GM12878 (cell line): ENCODE data around the gene HTR3C. TPM values are rescaled to one million over a fixed set of nuclear protein-coding genes. Genes with fewer than 3 reads are reported as not detected.

Experiments
- ATAC-seq: fragments of 200-7000 bp; cut with Tn5 transposase; 3 replicates; pipeline ENCODE4 v1.9.1; 2020; ENCODE audit warnings: mild to moderate bottlenecking, moderate library complexity
- BruUV-seq: library from RNA; stranded (reverse); fragments of 400-500 nt; replicated peaks from 2 replicates; lab custom pipeline; 2021; lab: Mats Ljungman, UMichigan
- CTCF ChIA-PET: fragments of 300-600 bp; sonication (Branson Sonifier 250); formaldehyde crosslinking; extraction: SDS; loops from one replicate; lab custom pipeline; 2021; ENCODE audit warnings: inconsistent platforms; lab: Yijun Ruan, JAX
- POLR2A ChIA-PET: fragments of 350-600 bp; formaldehyde crosslinking; extraction: SDS; loops from one replicate; lab custom pipeline; 2021; ENCODE audit warnings: inconsistent platforms; lab: Charles Lee
- RAD21 ChIA-PET: fragments of 300-600 bp; sonication (Branson Sonifier 250); formaldehyde crosslinking; loops from one replicate; lab custom pipeline; 2023; ENCODE audit warnings: antibody characterized with exemption; ENCODE audit not compliant: unreplicated experiment; lab: Charles Lee
- SMC1A ChIA-PET: fragments of 300-600 bp; sonication (Branson Sonifier 250); formaldehyde crosslinking; loops from one replicate; lab custom pipeline; 2023; ENCODE audit not compliant: unreplicated experiment, uncharacterized antibody; lab: Charles Lee
- DNase-seq: peaks from one replicate; pipeline ENCODE4 v3.0.0-alpha.2; 2011; ENCODE audit warnings: low read depth, low spot score
- FAIRE-seq: peaks from 3 replicates; lab custom pipeline; 2011; peaks lifted over from hg19 to GRCh38; lab: Jason Lieb, UNC
- H2AFZ ChIP-seq: 2 replicates; pipeline ENCODE4 v1.6.0; 2011; ENCODE audit warnings: low read depth, low read length, control low read depth; ENCODE audit not compliant: control insufficient read depth
- H3K27ac ChIP-seq: 2 replicates; pipeline ENCODE4 v1.5.1; 2011; ENCODE audit warnings: control low read depth; ENCODE audit not compliant: control insufficient read depth, insufficient read depth
- H3K27me3 ChIP-seq, 2 experiments: replicated peaks in 1 of 2; 2 replicates each; pipeline versions ENCODE4 v1.6.0 to v1.6.1; 2011; ENCODE audit warnings: low read length in 1 of 2; ENCODE audit not compliant: control insufficient read depth in 2 of 2, insufficient read depth in 2 of 2
- H3K36me3 ChIP-seq, 2 experiments: 2 replicates each; pipeline ENCODE4 v1.5.1; 2011; ENCODE audit warnings: low read length in 1 of 2; ENCODE audit not compliant: control insufficient read depth in 2 of 2, insufficient read depth in 2 of 2
- H3K4me1 ChIP-seq: 2 replicates; pipeline ENCODE4 v1.6.1; 2011; ENCODE audit warnings: mild to moderate bottlenecking, low read length, moderate library complexity, mixed read lengths; ENCODE audit not compliant: control insufficient read depth, insufficient read depth
- H3K4me2 ChIP-seq: 2 replicates; pipeline ENCODE4 v1.6.0; 2011; ENCODE audit warnings: control low read depth; ENCODE audit not compliant: control insufficient read depth, insufficient read depth
- H3K4me3 ChIP-seq: fragments of 200-600 bp; sonication (generic); 2 replicates; pipeline ENCODE4 v1.5.1; 2016
- H3K79me2 ChIP-seq: 2 replicates; pipeline ENCODE4 v1.6.0; 2011; ENCODE audit warnings: low read length; ENCODE audit not compliant: control insufficient read depth, insufficient read depth
- H3K9ac ChIP-seq: 2 replicates; pipeline ENCODE4 v1.8.0; 2011; ENCODE audit warnings: low read length, control low read depth, mixed read lengths; ENCODE audit not compliant: control insufficient read depth, insufficient read depth
- H3K9me3 ChIP-seq: replicated peaks from 3 replicates; pipeline ENCODE4 v1.5.1; 2011; ENCODE audit warnings: mild to moderate bottlenecking, low read length; ENCODE audit not compliant: control insufficient read depth, insufficient read depth
- H4K20me1 ChIP-seq: 2 replicates; pipeline ENCODE4 v1.6.0; 2011; ENCODE audit not compliant: control insufficient read depth, insufficient read depth
- BACH1 ChIP-seq: fragments of 450-650 bp; IDR thresholded peaks from 2 replicates; pipeline ENCODE4 v1.6.1; 2017; ENCODE audit warnings: mild to moderate bottlenecking, borderline replicate concordance
- BCLAF1 ChIP-seq: fragments of 450-650 bp; IDR thresholded peaks from 2 replicates; pipeline ENCODE4 v1.6.1; 2017; ENCODE audit warnings: antibody characterized with exemption, mild to moderate bottlenecking, moderate library complexity
- JUND ChIP-seq: IDR thresholded peaks from 2 replicates; pipeline ENCODE4 v1.6.1; 2012; ENCODE audit warnings: low read depth, mild to moderate bottlenecking, low read length, improper control_type of control experiment, moderate library complexity
- MTA3 ChIP-seq: IDR thresholded peaks from 2 replicates; pipeline ENCODE4 v1.6.1; 2012; ENCODE audit warnings: low read length, inconsistent platforms, borderline replicate concordance
- NR2F1 ChIP-seq: fragments of 450-650 bp; conservative IDR thresholded peaks from 2 replicates; pipeline ENCODE4 v1.6.1; 2017; ENCODE audit warnings: mild to moderate bottlenecking
- RELA ChIP-seq: fragments of 450-650 bp; IDR thresholded peaks from 2 replicates; pipeline ENCODE4 v1.8.0; 2014; ENCODE audit warnings: borderline replicate concordance; ENCODE audit not compliant: partially characterized antibody
- RUNX3 ChIP-seq: IDR thresholded peaks from 2 replicates; pipeline ENCODE4 v1.6.1; 2012; ENCODE audit warnings: low read length, inconsistent platforms
- SPI1 ChIP-seq: IDR thresholded peaks from 2 replicates; pipeline ENCODE4 v1.6.1; 2011; ENCODE audit warnings: low read depth, mild to moderate bottlenecking, low read length, moderate library complexity, borderline replicate concordance; ENCODE audit not compliant: insufficient read depth
- USF1 ChIP-seq: IDR thresholded peaks from 2 replicates; pipeline ENCODE4 v1.6.1; 2011; ENCODE audit warnings: borderline replicate concordance, low read depth, mild to moderate bottlenecking, moderate library complexity, mixed read lengths, low read length; ENCODE audit not compliant: insufficient read depth; ENCODE audit errors: extremely low read length
- YBX1 ChIP-seq: fragments of 450-650 bp; IDR thresholded peaks from 2 replicates; pipeline ENCODE4 v1.6.1; 2016; ENCODE audit warnings: antibody characterized with exemption
- WGBS: methylation state at CpG from one replicate; pipeline ENCODE4 v1.1.6; 2016; ENCODE audit warnings: low lambda C conversion rate; ENCODE audit not compliant: insufficient replicate concordance, insufficient coverage; ENCODE audit errors: missing lambda C conversion rate; 5-methylcytosine and 5-hydroxymethylcytosine counted together
- in situ Hi-C: fragments of 300-500 bp; cut with MboI; formaldehyde crosslinking; loops from 9 replicates; pipeline ENCODE4 v1.14.3; 2018; ENCODE audit warnings: mixed read lengths
- intact Hi-C: fragments of 100-400 bp; cut with micrococcal nuclease; formaldehyde crosslinking; loops from one replicate; pipeline ENCODE4 v1.14.2; 2022; ENCODE audit not compliant: unreplicated experiment
- polyA plus RNA-seq, 11 experiments: library from polyadenylated mRNA; depleted of rRNA in 4 of 11; unstranded in 6 of 11; stranded (reverse) in 5 of 11; fragments of >200 nt; fragmentation: Nextera tagmentation in 4 of 11; fragmentation: Illumina TruSeq in 1 of 11; extraction: Ambion mirVana in 4 of 11; extraction: Trizol in 1 of 11; gene quantifications; 1 replicate in 1 of 11; 2 replicates in 10 of 11; pipeline versions ENCODE4 v1.2.1 to v1.2.3, GENCODE V29; 2011 to 2016; ENCODE audit warnings: inconsistent platforms in 2 of 11, missing spikeins in 2 of 11, low read depth in 1 of 11
- total RNA-seq, 4 experiments: library from RNA; depleted of rRNA in 3 of 4; stranded (reverse); fragments of >200 nt in 3 of 4; fragmentation: Illumina TruSeq in 1 of 4; extraction: Trizol in 1 of 4; gene quantifications; 2 replicates each; pipeline versions ENCODE4 v1.2.1 to v1.2.3, GENCODE V29; 2013 to 2021

The HTR3C gene
- total and polyA plus RNA-seq, 10 of the 15 experiments (the other 5 are each of a cell fraction or from before 2014, with no cell fraction given) = not detected

GRCh38 chr3:184003187-184003967, 49.5 kb upstream of the HTR3C start (continued):
- TF ChIP-seq BCLAF1 (no peak), SPI1 (no peak)

- DNase-seq = no peak
- WGBS = 96% methylated on average over 2 of the region's 2 CpGs
- intact Hi-C loops = no loop called here
- in situ Hi-C loops = no loop called here
- RAD21 ChIA-PET = interaction anchor here (0.5 kb wide), 1 partner anchor 107 kb away, joined by 4 read pairs; no protein-coding TSS in a partner anchor
- Histone ChIP-seq H3K36me3 (no peaks in the 10 kb centered on the region), H3K9ac (no peak overlapping the region), H3K27ac (no peak overlapping the region), H3K79me2 (no peaks in the 10 kb centered on the region), H3K27me3 (no peaks in the 10 kb centered on the region), H2AFZ (no peak overlapping the region), H3K4me2 (no peak overlapping the region), H3K4me3 (no peak overlapping the region), H3K9me3 (no peaks in the 10 kb centered on the region), H3K4me1 (peaks cover 12% of the 10 kb centered on the region), H4K20me1 (no peaks in the 10 kb centered on the region)
- CTCF ChIA-PET = interaction anchor here (0.6 to 1.6 kb wide), 3 partner anchors 11 to 100 kb away, joined by 3 to 4 read pairs (median 4); no protein-coding TSS in a partner anchor
- FAIRE-seq = no peak
- TF ChIP-seq MTA3 (no peak), YBX1 (no peak), BACH1 (no peak), RELA (no peak), JUND (no peak), USF1 (no peak), NR2F1 (no peak), RUNX3 (no peak)
- ATAC-seq = no peak
- no TSS peak for BruUV-seq
- SMC1A ChIA-PET = no interaction called here
- POLR2A ChIA-PET = no interaction called here
These were observed 48.4 kb upstream of the HTR3C start for GRCh38 chr3:184004476-184004875.
